Breast epithelium (tissue), 4 donors: ENCODE results near the gene HTT. TPM values are rescaled to one million over a fixed set of nuclear protein-coding genes. Genes with fewer than 3 reads are reported as not detected.

Experiments
- DNase-seq, 2 donors: peaks; one replicate each; pipeline ENCODE4 v3.0.0-alpha.2; 2019; ENCODE audit warnings: low spot score in 2 of 2
- H3K27ac ChIP-seq, 2 donors: fragments of 200-600 bp; sonication (generic) in 1 of 2; one replicate each; pipeline ENCODE4 v1.5.1; 2016 to 2019; ENCODE audit warnings: mild to moderate bottlenecking in 1 of 2
- H3K27me3 ChIP-seq, 2 donors: fragments of 200-600 bp; sonication (generic) in 1 of 2; one replicate each; pipeline versions ENCODE4 v1.5.1 to v1.6.0; 2017 to 2019; ENCODE audit warnings: control low read depth in 1 of 2, mild to moderate bottlenecking in 1 of 2
- H3K36me3 ChIP-seq: fragments of 200-600 bp; one replicate; pipeline ENCODE4 v1.5.1; 2019
- H3K4me1 ChIP-seq, 2 donors: fragments of 200-600 bp; sonication (generic); one replicate each; pipeline ENCODE4 v1.5.1; 2016 to 2019; ENCODE audit warnings: control low read depth in 1 of 2
- H3K4me3 ChIP-seq, 3 donors: fragments of 200-600 bp; sonication (generic); 1 replicate in 2 of 3; 2 replicates in 1 of 3; pipeline ENCODE4 v1.5.1; 2016 to 2019; ENCODE audit warnings: mild to moderate bottlenecking in 3 of 3, moderate library complexity in 2 of 3
- H3K9me3 ChIP-seq, 2 donors: fragments of 200-600 bp; sonication (generic) in 1 of 2; one replicate each; pipeline ENCODE4 v1.5.1; 2016 to 2019; ENCODE audit warnings: control low read depth in 1 of 2
- CTCF ChIP-seq, 3 donors: fragments of 450-650 bp; IDR thresholded peaks; one replicate each; pipeline ENCODE4 v1.5.1; 2016 to 2017; ENCODE audit warnings: antibody characterized with exemption in 3 of 3, mild to moderate bottlenecking in 3 of 3, moderate library complexity in 3 of 3
- POLR2A ChIP-seq: fragments of 450-650 bp; IDR thresholded peaks from one replicate; pipeline ENCODE4 v1.6.1; 2016; ENCODE audit warnings: antibody characterized with exemption, mild to moderate bottlenecking, moderate library complexity
- POLR2AphosphoS5 ChIP-seq, 3 donors: sonication (generic); formaldehyde crosslinking; IDR thresholded peaks; one replicate each; pipeline ENCODE4 v1.6.1; 2017; ENCODE audit warnings: antibody characterized with exemption in 3 of 3
- intact Hi-C: fragments of 100-400 bp; cut with DNase I; formaldehyde crosslinking; loops from one replicate; pipeline ENCODE4 v1.15.1; 2023; ENCODE audit warnings: low total_unique reads
- total RNA-seq, 3 donors: library from RNA; depleted of rRNA; stranded (reverse); fragments of >200 nt; gene quantifications; one replicate each; pipeline ENCODE4 v1.1.0, GENCODE V29; 2016

The HTT gene
- total RNA-seq, 3 donors from 2014 or later: 53.8 to 71.1 (median 55.1) TPM

GRCh38 chr4:3179126-3179706 is 104.7 kb downstream of the HTT start:
- H3K36me3 ChIP-seq: no peaks in the 10 kb centered on the region
- TF ChIP-seq POLR2AphosphoS5 (IDR thresholded peaks at IDR 0.05): no peak
- TF ChIP-seq POLR2A: no peak
- no peak for TF ChIP-seq CTCF (IDR thresholded peaks at IDR 0.05)
- no peaks in the 10 kb centered on the region for H3K27me3 ChIP-seq

GRCh38 chr4:3183008-3183407 is 108.5 kb downstream of the HTT start:
- no peaks in the 10 kb centered on the region for H3K36me3 ChIP-seq
- H3K4me3 ChIP-seq: no peak overlapping the region
- TF ChIP-seq POLR2AphosphoS5 (IDR thresholded peaks at IDR 0.05) (no peak), CTCF (IDR thresholded peaks at IDR 0.05) (no peak), POLR2A (no peak)
- no peak for DNase-seq
- intact Hi-C loops: no loop called here
- no peaks in the 10 kb centered on the region for H3K9me3 ChIP-seq
- no peaks in the 10 kb centered on the region for H3K27me3 ChIP-seq
- H3K4me1 ChIP-seq: no peaks in the 10 kb centered on the region
- H3K27ac ChIP-seq: no peak overlapping the region

More at GRCh38 chr4:3179126-3179706, 104.7 kb downstream of the HTT start:
- no peak overlapping the region for H3K4me3 ChIP-seq
- H3K27ac ChIP-seq: no peak overlapping the region
- intact Hi-C loops: no loop called here
- no peaks in the 10 kb centered on the region for H3K4me1 ChIP-seq
- DNase-seq: no peak
- H3K9me3 ChIP-seq: no peaks in the 10 kb centered on the region

- Histone ChIP-seq H3K9me3 (no peaks in the 10 kb centered on the region), H3K4me1 (no peaks in the 10 kb centered on the region), H3K27me3 (no peaks in the 10 kb centered on the region), H3K4me3 (no peak overlapping the region), H3K36me3 (no peaks in the 10 kb centered on the region), H3K27ac (no peak overlapping the region)
- TF ChIP-seq POLR2AphosphoS5 (IDR thresholded peaks at IDR 0.05) (no peak), POLR2A (no peak), CTCF (IDR thresholded peaks at IDR 0.05) (no peak)
- intact Hi-C loops: no loop called here
- no peak for DNase-seq
Measured at GRCh38 chr4:3184725-3185124, 110.2 kb downstream of the HTT start.

GRCh38 chr4:3186609-3187008 is 112.1 kb downstream of the HTT start:
- Histone ChIP-seq H3K9me3 (no peaks in the 10 kb centered on the region), H3K36me3 (no peaks in the 10 kb centered on the region), H3K4me1 (no peaks in the 10 kb centered on the region), H3K4me3 (no peak overlapping the region), H3K27me3 (no peaks in the 10 kb centered on the region), H3K27ac (no peak overlapping the region)
- intact Hi-C loops: no loop called here
- TF ChIP-seq POLR2A (no peak), POLR2AphosphoS5 (IDR thresholded peaks at IDR 0.05) (no peak), CTCF (IDR thresholded peaks at IDR 0.05) (no peak)
- DNase-seq: no peak

- intact Hi-C loops: no loop called here
- H3K4me3 ChIP-seq: no peak overlapping the region
- no peak overlapping the region for H3K27ac ChIP-seq
- no peaks in the 10 kb centered on the region for H3K36me3 ChIP-seq
- no peak for TF ChIP-seq POLR2AphosphoS5 (IDR thresholded peaks at IDR 0.05)
- TF ChIP-seq POLR2A: no peak
- no peak for TF ChIP-seq CTCF (IDR thresholded peaks at IDR 0.05)
- H3K27me3 ChIP-seq: no peaks in the 10 kb centered on the region
- no peaks in the 10 kb centered on the region for H3K4me1 ChIP-seq
- no peaks in the 10 kb centered on the region for H3K9me3 ChIP-seq
- DNase-seq: no peak
Measured at GRCh38 chr4:3188118-3188517, 113.6 kb downstream of the HTT start.
